ENCODE measurements around the gene RUFY1. TPM values are rescaled to one million over a fixed set of nuclear protein-coding genes. Genes with fewer than 3 reads are reported as not detected.

RUFY1 gene
- polyA plus RNA-seq, 1 donor from 2014 or later, result 31.3 TPM

- H3K79me2 ChIP-seq (replicated peaks; ENCODE audit: insufficient read depth, low read length), result no peaks in the 10 kb centered on the region
- H3K27ac ChIP-seq (ENCODE audit: low read length), result no peak overlapping the region
- H2AFZ ChIP-seq (ENCODE audit: low read depth, low read length), result no peak overlapping the region
- no peaks in the 10 kb centered on the region for H4K20me1 ChIP-seq (ENCODE audit: insufficient read depth)
- H3K9me2 ChIP-seq (ENCODE audit: insufficient read depth, low read length), result no peaks in the 10 kb centered on the region
- H3K4me2 ChIP-seq (ENCODE audit: low read length), result no peak overlapping the region
- H3K4me3 ChIP-seq (ENCODE audit: low read length), result no peak overlapping the region
- H3K9ac ChIP-seq (ENCODE audit: low read length), result no peak overlapping the region
- H3F3A ChIP-seq (ENCODE audit: insufficient read depth, low read length, poor library complexity, severe bottlenecking), result no peaks in the 10 kb centered on the region
- no peaks in the 10 kb centered on the region for H3K36me3 ChIP-seq (ENCODE audit: insufficient read depth, low read length)
- H3K27me3 ChIP-seq (ENCODE audit: insufficient read depth, low read depth, low read length), result no peaks in the 10 kb centered on the region
- H3K9me3 ChIP-seq (ENCODE audit: low read length), result no peaks in the 10 kb centered on the region
- TF ChIP-seq REST (IDR thresholded peaks at IDR 0.05; ENCODE audit: borderline replicate concordance) (no peak), RAD21 (conservative IDR thresholded peaks at IDR 0.05) (no peak), SMC3 (conservative IDR thresholded peaks at IDR 0.05; ENCODE audit: poor library complexity) (no peak), EZH2 (IDR thresholded peaks at IDR 0.05; ENCODE audit: borderline replicate concordance, insufficient read depth, low read length, poor library complexity, severe bottlenecking) (no peak)
- TF ChIP-seq, protein P1, sequence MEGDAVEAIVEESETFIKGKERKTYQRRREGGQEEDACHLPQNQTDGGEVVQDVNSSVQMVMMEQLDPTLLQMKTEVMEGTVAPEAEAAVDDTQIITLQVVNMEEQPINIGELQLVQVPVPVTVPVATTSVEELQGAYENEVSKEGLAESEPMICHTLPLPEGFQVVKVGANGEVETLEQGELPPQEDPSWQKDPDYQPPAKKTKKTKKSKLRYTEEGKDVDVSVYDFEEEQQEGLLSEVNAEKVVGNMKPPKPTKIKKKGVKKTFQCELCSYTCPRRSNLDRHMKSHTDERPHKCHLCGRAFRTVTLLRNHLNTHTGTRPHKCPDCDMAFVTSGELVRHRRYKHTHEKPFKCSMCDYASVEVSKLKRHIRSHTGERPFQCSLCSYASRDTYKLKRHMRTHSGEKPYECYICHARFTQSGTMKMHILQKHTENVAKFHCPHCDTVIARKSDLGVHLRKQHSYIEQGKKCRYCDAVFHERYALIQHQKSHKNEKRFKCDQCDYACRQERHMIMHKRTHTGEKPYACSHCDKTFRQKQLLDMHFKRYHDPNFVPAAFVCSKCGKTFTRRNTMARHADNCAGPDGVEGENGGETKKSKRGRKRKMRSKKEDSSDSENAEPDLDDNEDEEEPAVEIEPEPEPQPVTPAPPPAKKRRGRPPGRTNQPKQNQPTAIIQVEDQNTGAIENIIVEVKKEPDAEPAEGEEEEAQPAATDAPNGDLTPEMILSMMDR (IDR thresholded peaks at IDR 0.05; ENCODE audit: poor library complexity, severe bottlenecking), result no peak
These were observed 23.4 kb upstream of the RUFY1 start for GRCh38 chr5:179526978-179527377.

- no peaks in the 10 kb centered on the region for H3K27me3 ChIP-seq (ENCODE audit: insufficient read depth, low read depth, low read length)
- H3F3A ChIP-seq (ENCODE audit: insufficient read depth, low read length, poor library complexity, severe bottlenecking), result no peaks in the 10 kb centered on the region
- no peaks in the 10 kb centered on the region for H3K9me3 ChIP-seq (ENCODE audit: low read length)
- no peaks in the 10 kb centered on the region for H3K36me3 ChIP-seq (ENCODE audit: insufficient read depth, low read length)
- H3K4me3 ChIP-seq (ENCODE audit: low read length), result no peak overlapping the region
- H3K4me2 ChIP-seq (ENCODE audit: low read length), result no peak overlapping the region
- H3K27ac ChIP-seq (ENCODE audit: low read length), result no peak overlapping the region
- H2AFZ ChIP-seq (ENCODE audit: low read depth, low read length), result no peak overlapping the region
- TF ChIP-seq, protein P1 (IDR thresholded peaks at IDR 0.05; ENCODE audit: poor library complexity, severe bottlenecking), result no peak
- TF ChIP-seq POLR2AphosphoS5 (IDR thresholded peaks at IDR 0.05) (no peak), EZH2 (IDR thresholded peaks at IDR 0.05; ENCODE audit: borderline replicate concordance, insufficient read depth, low read length, poor library complexity, severe bottlenecking) (no peak), TAF1 (IDR thresholded peaks at IDR 0.05; ENCODE audit: low read depth) (no peak), REST (IDR thresholded peaks at IDR 0.05; ENCODE audit: borderline replicate concordance) (no peak), EP300 (conservative IDR thresholded peaks at IDR 0.05; ENCODE audit: poor library complexity, severe bottlenecking) (no peak), MXI1 (conservative IDR thresholded peaks at IDR 0.05; ENCODE audit: poor library complexity, severe bottlenecking) (no peak), SMC3 (conservative IDR thresholded peaks at IDR 0.05; ENCODE audit: poor library complexity) (no peak), RAD21 (conservative IDR thresholded peaks at IDR 0.05) (no peak)
- no peaks in the 10 kb centered on the region for H4K20me1 ChIP-seq (ENCODE audit: insufficient read depth)
- H3K9ac ChIP-seq (ENCODE audit: low read length), result no peak overlapping the region
- H3K79me2 ChIP-seq (replicated peaks; ENCODE audit: insufficient read depth, low read length), result no peaks in the 10 kb centered on the region
- no peaks in the 10 kb centered on the region for H3K9me2 ChIP-seq (ENCODE audit: insufficient read depth, low read length)
These were observed 20.0 kb upstream of the RUFY1 start for GRCh38 chr5:179530069-179530998.

Data from neural cell (in vitro differentiated cells).